Osteocyte (in vitro differentiated cells): ENCODE results near the gene NTN1. TPM values are rescaled to one million over a fixed set of nuclear protein-coding genes. Genes with fewer than 3 reads are reported as not detected.

Source experiments
- DNase-seq: peaks from one replicate; pipeline ENCODE4 v3.0.0; 2021; ENCODE audit warnings: mixed read lengths; ENCODE audit not compliant: unreplicated experiment; ENCODE audit errors: extremely low spot score
- H3K27ac Mint-ChIP-seq: one replicate; pipeline ENCODE4 v1.8.0; 2021; ENCODE audit warnings: mild to moderate bottlenecking, mixed read lengths; ENCODE audit not compliant: unreplicated experiment
- H3K27me3 Mint-ChIP-seq: one replicate; pipeline ENCODE4 v1.8.0; 2021; ENCODE audit warnings: mixed read lengths; ENCODE audit not compliant: unreplicated experiment
- H3K36me3 Mint-ChIP-seq: one replicate; pipeline ENCODE4 v1.8.0; 2021; ENCODE audit warnings: mixed read lengths; ENCODE audit not compliant: unreplicated experiment
- H3K4me1 Mint-ChIP-seq: one replicate; pipeline ENCODE4 v1.8.0; 2021; ENCODE audit warnings: mixed read lengths; ENCODE audit not compliant: unreplicated experiment
- H3K4me3 Mint-ChIP-seq: one replicate; pipeline ENCODE4 v1.8.0; 2021; ENCODE audit warnings: mild to moderate bottlenecking, moderate library complexity, mixed read lengths; ENCODE audit not compliant: unreplicated experiment
- H3K9me3 Mint-ChIP-seq: one replicate; pipeline ENCODE4 v1.8.0; 2021; ENCODE audit warnings: mixed read lengths; ENCODE audit not compliant: unreplicated experiment
- total RNA-seq: library from RNA; stranded (reverse); gene quantifications from 2 replicates; pipeline ENCODE4 v1.2.1, GENCODE V29; 2021
- TF ChIP-seq, protein P1 (sequence below): fragments of 200-600 bp; sonication (generic); IDR thresholded peaks from 2 replicates; pipeline ENCODE4 v1.5.0; 2021; ENCODE audit warnings: antibody characterized with exemption, mild to moderate bottlenecking, moderate library complexity

Gene NTN1
- total RNA-seq, 1 donor from 2014 or later, result 21.4 TPM

DNA sequence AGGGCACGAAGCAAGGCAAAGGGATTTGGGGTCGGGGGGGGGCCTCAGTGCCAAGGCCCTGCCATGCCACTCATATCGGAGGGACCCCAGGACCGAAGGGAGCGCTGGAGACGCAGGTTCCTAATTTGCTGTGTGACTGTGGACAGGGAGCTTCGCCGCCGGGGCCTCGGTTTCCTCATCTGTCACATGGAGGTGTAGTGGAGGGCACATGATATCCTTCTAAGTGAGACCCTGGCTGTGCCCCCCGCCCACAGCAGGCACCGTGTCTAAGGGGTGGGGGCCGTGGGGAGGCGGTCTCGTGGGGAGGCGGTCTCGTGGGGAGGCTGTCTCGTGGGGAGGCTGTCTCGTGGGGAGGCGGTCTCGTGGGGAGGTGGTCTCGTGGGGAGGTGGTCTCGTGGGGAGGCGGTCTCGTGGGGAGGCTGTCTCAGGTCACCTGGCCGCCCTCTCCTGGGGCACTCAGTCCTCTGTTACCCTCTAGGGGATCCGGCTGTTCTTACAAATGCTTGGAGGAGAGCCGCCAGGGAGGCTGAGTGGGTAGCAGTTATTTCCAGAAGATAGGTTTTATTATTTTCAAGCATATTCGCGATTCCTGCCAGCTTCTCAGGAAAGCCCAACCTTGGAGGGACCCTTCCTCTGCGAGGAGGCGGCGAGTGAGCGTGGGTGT, 205.0 kb downstream of the NTN1 start:
- Mint-ChIP-seq H3K9me3 (no peaks in the 10 kb centered on the region), H3K4me3 (no peak overlapping the region), H3K36me3 (no peaks in the 10 kb centered on the region), H3K27me3 (peaks cover 8% of the 10 kb centered on the region), H3K27ac (no peak overlapping the region), H3K4me1 (peaks cover 5% of the 10 kb centered on the region)
- DNase-seq, result no peak
- TF ChIP-seq, protein P1, sequence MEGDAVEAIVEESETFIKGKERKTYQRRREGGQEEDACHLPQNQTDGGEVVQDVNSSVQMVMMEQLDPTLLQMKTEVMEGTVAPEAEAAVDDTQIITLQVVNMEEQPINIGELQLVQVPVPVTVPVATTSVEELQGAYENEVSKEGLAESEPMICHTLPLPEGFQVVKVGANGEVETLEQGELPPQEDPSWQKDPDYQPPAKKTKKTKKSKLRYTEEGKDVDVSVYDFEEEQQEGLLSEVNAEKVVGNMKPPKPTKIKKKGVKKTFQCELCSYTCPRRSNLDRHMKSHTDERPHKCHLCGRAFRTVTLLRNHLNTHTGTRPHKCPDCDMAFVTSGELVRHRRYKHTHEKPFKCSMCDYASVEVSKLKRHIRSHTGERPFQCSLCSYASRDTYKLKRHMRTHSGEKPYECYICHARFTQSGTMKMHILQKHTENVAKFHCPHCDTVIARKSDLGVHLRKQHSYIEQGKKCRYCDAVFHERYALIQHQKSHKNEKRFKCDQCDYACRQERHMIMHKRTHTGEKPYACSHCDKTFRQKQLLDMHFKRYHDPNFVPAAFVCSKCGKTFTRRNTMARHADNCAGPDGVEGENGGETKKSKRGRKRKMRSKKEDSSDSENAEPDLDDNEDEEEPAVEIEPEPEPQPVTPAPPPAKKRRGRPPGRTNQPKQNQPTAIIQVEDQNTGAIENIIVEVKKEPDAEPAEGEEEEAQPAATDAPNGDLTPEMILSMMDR, result no peak

GRCh38 chr17:9226794-9227135, 205.5 kb downstream of the NTN1 start:
- DNase-seq, result no peak
- peaks cover 8% of the 10 kb centered on the region for H3K27me3 Mint-ChIP-seq
- no peak overlapping the region for H3K4me3 Mint-ChIP-seq
- H3K27ac Mint-ChIP-seq, result no peak overlapping the region
- no peaks in the 10 kb centered on the region for H3K9me3 Mint-ChIP-seq
- H3K36me3 Mint-ChIP-seq, result no peaks in the 10 kb centered on the region
- TF ChIP-seq, protein P1, result no peak
- H3K4me1 Mint-ChIP-seq, result peaks cover 5% of the 10 kb centered on the region

- Mint-ChIP-seq H3K4me1 (peaks cover 5% of the 10 kb centered on the region), H3K27ac (no peak overlapping the region), H3K36me3 (no peaks in the 10 kb centered on the region), H3K27me3 (peaks cover 8% of the 10 kb centered on the region), H3K4me3 (no peak overlapping the region), H3K9me3 (no peaks in the 10 kb centered on the region)
- TF ChIP-seq, protein P1, result no peak
- no peak for DNase-seq
Measured at GRCh38 chr17:9227819-9228407, 206.6 kb downstream of the NTN1 start.

- peaks cover 5% of the 10 kb centered on the region for H3K4me1 Mint-ChIP-seq
- TF ChIP-seq, protein P1, result no peak
- H3K4me3 Mint-ChIP-seq, result no peak overlapping the region
- H3K27me3 Mint-ChIP-seq, result peaks cover 8% of the 10 kb centered on the region
- H3K36me3 Mint-ChIP-seq, result no peaks in the 10 kb centered on the region
- no peaks in the 10 kb centered on the region for H3K9me3 Mint-ChIP-seq
- H3K27ac Mint-ChIP-seq, result no peak overlapping the region
- DNase-seq, result no peak
Measured at GRCh38 chr17:9228408-9229159, 207.3 kb downstream of the NTN1 start.

GRCh38 chr17:9229160-9229825, 208.0 kb downstream of the NTN1 start:
- Mint-ChIP-seq H3K9me3 (no peaks in the 10 kb centered on the region), H3K27ac (no peak overlapping the region), H3K36me3 (no peaks in the 10 kb centered on the region), H3K4me1 (peaks cover 5% of the 10 kb centered on the region), H3K4me3 (no peak overlapping the region), H3K27me3 (peaks cover 8% of the 10 kb centered on the region)
- TF ChIP-seq, protein P1, result no peak
- DNase-seq, result no peak
